ENCODE data around the gene MRPS34.

Gene MRPS34

DNA sequence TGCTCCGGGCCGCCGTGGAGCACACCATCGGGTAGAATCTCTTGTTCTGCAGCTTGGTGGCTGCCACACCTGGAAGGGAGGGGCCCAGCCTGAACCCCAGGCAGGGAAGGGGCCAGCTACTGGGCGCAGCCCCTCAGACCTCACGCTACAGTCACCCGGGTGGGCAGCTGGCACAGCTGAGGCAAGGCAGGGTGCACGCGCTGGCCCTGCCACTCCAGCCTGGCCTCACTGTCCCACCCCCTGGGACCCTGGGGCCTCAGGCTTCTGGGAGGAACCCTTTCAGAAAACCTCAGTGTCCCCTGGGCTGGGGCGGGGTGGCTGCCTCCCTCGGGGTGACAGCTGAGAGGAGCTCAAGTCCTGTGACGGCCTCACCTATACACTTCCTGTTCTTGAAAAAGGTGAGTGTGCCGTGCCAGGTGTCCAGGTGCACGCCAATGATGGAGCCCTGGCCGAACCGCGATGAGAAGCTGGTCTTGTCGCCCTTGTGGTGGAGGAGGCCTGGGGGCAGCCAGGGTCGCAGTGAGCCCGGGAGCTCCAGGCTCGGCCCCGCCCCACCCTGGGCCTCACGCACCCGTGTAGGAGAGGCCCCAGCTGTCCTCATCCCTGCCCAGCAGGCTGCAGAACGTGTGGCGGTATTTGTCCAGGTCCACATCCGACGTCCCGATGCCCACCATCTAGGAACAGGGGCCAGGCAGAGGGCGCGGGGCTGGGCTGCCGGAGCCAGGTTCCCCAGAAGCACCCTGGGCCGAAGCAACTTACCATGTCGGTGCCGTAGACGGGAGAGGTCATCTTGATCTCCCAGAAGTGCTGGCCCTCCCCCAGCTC is 4.7 kb upstream of the MRPS34 start:
- H3K9me3 Mint-ChIP-seq = no peaks in the 10 kb centered on the region
- no peak overlapping the region for H3K4me3 Mint-ChIP-seq
- H3K27ac Mint-ChIP-seq = no peak overlapping the region
- TF ChIP-seq, protein P1, sequence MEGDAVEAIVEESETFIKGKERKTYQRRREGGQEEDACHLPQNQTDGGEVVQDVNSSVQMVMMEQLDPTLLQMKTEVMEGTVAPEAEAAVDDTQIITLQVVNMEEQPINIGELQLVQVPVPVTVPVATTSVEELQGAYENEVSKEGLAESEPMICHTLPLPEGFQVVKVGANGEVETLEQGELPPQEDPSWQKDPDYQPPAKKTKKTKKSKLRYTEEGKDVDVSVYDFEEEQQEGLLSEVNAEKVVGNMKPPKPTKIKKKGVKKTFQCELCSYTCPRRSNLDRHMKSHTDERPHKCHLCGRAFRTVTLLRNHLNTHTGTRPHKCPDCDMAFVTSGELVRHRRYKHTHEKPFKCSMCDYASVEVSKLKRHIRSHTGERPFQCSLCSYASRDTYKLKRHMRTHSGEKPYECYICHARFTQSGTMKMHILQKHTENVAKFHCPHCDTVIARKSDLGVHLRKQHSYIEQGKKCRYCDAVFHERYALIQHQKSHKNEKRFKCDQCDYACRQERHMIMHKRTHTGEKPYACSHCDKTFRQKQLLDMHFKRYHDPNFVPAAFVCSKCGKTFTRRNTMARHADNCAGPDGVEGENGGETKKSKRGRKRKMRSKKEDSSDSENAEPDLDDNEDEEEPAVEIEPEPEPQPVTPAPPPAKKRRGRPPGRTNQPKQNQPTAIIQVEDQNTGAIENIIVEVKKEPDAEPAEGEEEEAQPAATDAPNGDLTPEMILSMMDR (IDR thresholded peaks at IDR 0.05; ENCODE audit: unreplicated experiment in 3 of 3) = no peak
- H3K4me1 Mint-ChIP-seq = peaks cover 4% of the 10 kb centered on the region
- H3K27me3 Mint-ChIP-seq (ENCODE audit: low read depth) = no peaks in the 10 kb centered on the region
- H3K36me3 Mint-ChIP-seq (ENCODE audit: low read depth) = no peaks in the 10 kb centered on the region

DNA sequence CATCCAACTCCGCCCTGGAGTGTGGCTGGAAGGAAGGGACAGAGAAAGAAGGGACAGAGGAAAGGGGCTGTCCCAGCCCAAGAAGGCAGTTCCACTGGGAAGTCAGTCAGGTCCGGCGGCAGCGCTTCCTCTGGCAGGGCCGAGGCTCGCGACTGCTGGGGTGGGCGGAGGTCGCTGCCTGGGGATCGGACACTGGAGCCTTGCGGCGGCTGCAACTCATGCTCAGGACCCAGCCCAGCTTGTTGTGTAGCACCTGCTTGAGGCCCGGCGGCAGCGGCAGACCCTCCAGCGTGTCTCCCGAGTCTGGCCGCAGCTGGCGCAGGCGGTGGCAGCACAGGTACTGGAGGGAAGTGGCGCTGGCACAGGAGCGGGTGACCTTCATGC is 4.0 kb upstream of the MRPS34 start:
- Mint-ChIP-seq H3K9me3 (no peaks in the 10 kb centered on the region), H3K27me3 (ENCODE audit: low read depth) (no peaks in the 10 kb centered on the region), H3K27ac (no peak overlapping the region), H3K4me1 (peaks cover 8% of the 10 kb centered on the region), H3K4me3 (peak overlapping the region in 2 of 3 experiments; percentile 40 to 42), H3K36me3 (ENCODE audit: low read depth) (no peaks in the 10 kb centered on the region)
- TF ChIP-seq, protein P1 (IDR thresholded peaks at IDR 0.05; ENCODE audit: unreplicated experiment in 3 of 3) = no peak

DNA sequence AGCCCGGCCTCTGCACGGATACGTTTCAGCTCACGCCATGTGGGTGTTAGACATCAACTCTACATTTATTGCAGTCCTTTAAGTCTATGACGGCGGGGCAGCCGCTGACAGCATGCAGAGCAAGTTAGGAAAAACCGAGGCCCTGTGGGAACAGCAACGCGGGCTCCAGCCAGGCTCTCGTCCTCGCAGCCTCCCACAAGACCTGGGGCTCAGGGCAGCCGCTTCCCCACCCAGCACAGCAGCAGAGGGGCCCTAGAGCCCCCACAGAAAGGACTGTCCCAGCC is 3.7 kb upstream of the MRPS34 start:
- Mint-ChIP-seq H3K9me3 (no peaks in the 10 kb centered on the region), H3K27ac (no peak overlapping the region), H3K4me3 (peak overlapping the region in 2 of 3 experiments; percentile 40 to 42), H3K4me1 (peaks cover 12% of the 10 kb centered on the region), H3K27me3 (ENCODE audit: low read depth) (no peaks in the 10 kb centered on the region), H3K36me3 (ENCODE audit: low read depth) (no peaks in the 10 kb centered on the region)
- TF ChIP-seq, protein P1 (IDR thresholded peaks at IDR 0.05; ENCODE audit: unreplicated experiment in 3 of 3) = no peak

DNA sequence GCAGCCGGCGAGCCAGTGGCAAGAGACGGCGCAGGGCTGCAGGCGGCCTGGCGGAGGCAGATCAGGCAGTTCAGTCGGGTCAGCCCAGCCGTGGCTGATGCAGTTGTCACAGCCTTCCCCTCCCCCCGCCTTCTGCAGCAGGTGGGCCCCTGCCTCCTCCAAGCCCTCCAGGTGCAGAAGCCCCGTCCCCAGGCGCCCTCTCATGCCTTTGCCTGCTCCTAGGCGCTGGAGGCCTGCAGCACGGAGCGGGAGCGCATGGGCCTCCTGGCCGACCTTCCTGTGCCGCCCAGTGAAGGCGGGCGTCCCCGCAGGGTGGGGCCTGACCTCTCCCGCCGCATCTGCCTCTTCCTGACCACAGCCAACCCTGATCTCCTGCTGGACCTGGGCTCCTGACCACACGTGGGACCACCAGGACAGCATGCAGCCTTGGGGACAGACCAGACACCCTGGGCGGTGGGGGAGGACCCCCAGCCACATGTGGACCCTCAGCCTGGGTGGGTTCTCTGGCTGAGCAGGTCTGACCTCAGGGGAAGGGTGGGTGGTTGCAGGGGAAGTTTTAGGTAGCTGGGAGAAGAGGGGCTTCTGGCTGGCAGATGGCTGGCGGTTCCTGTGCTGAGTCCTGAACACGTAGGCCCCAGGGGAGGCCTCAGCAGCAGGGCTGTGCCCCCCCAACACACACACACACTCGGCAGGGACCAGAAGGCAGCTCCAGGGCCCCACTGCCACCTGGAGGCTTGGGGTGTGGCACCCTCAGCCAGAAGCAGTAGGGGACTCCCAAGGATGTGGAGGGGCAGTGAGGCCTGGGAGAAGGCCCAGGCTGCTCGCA is 3.1 kb upstream of the MRPS34 start:
- Mint-ChIP-seq H3K9me3 (no peaks in the 10 kb centered on the region), H3K36me3 (ENCODE audit: low read depth) (no peaks in the 10 kb centered on the region), H3K4me3 (peak overlapping the region in 2 of 3 experiments; percentile 45 to 72), H3K27ac (no peak overlapping the region), H3K4me1 (peaks cover 8% of the 10 kb centered on the region), H3K27me3 (ENCODE audit: low read depth) (no peaks in the 10 kb centered on the region)
- TF ChIP-seq, protein P1 (IDR thresholded peaks at IDR 0.05; ENCODE audit: unreplicated experiment in 3 of 3) = no peak

DNA sequence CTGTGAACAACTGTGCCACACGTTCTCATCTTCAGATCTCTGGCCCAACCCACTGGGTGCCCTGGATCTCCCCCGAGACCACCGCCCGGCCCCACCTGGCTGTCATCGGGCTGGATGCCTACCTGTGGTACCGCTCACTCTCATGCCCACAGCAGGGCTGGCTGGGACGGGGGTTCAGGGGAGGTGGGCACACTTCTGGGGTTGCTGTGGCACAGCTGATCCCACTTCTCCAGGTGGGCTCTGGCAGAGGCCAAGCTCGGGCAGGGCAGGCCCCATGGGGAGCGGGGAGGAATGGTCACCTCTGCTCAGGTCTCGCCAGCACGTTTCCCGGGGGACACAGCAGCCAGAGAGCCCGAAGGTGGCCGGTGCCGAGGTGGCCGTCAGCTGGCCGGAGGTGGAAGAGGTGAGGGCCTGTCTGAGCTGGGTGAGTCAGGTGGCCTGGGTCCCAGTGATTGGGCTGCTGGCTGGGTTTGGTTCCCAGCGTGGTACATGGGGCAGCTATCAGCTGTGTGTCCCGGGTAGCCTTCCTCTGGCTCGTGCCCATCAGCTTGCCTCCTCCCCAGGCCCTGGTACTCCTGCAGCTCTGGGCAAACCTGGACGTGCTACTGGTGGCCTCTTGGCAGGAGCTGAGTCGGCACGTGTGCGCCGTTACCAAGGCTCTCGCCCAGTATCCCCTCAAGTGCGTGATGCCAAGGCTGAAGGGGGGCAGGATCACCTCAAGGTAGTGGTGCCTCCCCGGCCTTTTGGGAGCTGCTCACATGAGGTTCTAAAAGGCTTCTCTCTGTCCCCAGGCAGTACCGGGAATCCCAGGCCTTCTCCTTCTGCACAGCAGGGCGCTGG is 2.3 kb upstream of the MRPS34 start:
- Mint-ChIP-seq H3K4me1 (peaks cover 8% of the 10 kb centered on the region), H3K36me3 (ENCODE audit: low read depth) (peaks cover under 1% of the 10 kb centered on the region), H3K9me3 (no peaks in the 10 kb centered on the region), H3K27me3 (ENCODE audit: low read depth) (no peaks in the 10 kb centered on the region), H3K27ac (no peak overlapping the region), H3K4me3 (peak overlapping the region; percentile 62 to 72 (median 72))
- TF ChIP-seq, protein P1 (IDR thresholded peaks at IDR 0.05; ENCODE audit: unreplicated experiment in 3 of 3) = no peak

Data from nephron (organoid).